HG02970 (cell line): ENCODE measurements around the gene PSMB8.

Experiments used
- ATAC-seq: cut with Tn5 transposase; IDR thresholded peaks from one replicate; pipeline ENCODE4 v1.9.1; 2021; ENCODE audit warnings: mild to moderate bottlenecking, moderate library complexity, moderate number of reproducible peaks; ENCODE audit not compliant: unreplicated experiment, low FRiP score

PSMB8 gene

GRCh38 chr6:32799740-32800139 lies 44.1 kb downstream of the PSMB8 start:
- ATAC-seq, result no peak

DNA sequence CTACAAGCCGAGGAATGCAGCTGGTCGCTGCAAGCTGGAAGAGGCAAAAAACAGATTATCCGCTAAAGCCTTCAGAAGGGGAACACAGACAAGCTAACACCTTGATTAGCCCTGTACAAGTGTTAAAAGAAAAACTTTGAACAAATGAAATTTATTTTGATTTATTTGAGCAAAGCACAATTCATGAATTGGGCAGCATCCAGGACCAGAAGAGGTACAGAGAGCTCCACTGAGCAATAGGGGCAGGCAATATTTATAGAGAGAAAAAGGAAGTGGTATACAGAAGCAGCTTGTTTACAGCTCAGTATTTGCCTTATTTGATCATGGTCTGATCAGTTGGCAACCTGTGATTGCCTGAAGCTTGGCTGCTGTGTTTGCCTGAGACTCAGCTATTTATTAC lies 44.7 kb downstream of the PSMB8 start:
- ATAC-seq, result no peak

DNA sequence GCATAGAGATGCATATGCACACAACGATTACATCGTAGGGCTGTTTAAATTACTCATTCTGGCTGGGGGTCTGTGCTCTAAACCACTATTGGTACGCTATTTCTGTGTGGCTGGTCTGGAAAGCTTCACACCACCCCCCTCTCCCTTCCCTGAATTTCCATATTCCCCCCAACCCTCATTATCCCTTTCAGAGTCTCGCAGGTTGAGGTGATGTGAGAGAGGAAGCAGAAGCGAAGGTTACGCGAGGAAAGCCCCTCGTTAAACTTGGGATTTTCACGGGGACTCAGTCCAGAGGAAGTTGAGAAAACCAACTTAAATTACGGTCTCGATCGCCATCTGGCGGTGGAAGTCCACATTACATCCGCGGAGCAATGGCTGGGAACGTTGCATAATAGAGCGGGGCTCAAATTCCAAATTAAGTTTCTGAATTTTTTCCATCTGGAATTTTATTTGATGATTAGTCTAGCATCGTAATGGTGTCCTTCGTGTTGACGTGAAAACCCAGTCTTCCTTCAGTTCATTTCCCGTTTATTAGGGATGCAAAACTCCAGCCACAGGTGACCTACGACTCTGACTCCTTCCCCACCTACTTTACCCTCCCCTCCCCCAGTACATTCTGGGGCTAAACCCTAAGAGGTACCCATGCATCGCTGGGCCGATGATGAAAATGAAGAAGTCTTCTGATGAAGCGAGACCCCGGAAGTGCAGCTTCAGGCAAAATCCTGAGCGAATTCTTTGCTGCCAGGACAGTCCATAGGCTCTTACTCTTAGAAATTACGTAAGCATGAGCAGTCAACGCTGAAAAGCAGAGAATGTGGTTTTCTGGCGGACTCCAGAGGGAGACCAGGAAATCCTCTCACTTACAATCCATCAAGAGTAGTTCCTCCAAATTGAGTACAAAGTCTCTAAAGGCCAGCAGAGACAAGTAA lies 46.7 kb downstream of the PSMB8 start:
- ATAC-seq, result peak; percentile 66

DNA sequence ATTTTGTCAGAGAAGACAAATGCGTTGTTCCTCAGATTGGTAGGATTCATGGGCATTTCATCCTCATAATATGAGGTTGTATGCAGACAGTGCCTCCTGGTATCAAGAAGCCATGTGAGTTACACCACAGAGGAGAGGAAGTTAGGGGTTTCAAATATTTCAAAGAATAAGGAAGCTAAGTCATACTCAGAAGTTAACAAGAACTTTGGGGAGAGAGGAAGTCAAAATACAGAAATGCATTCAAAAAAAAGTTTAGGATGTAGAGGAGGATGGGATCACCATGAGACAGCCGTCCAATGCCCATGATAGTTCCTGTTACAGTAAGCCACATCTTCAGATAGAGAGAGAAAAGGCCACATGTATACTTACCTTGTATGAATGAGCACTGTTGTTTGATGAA lies 49.3 kb downstream of the PSMB8 start:
- no peak for ATAC-seq

GRCh38 chr6:32792901-32793435 lies 50.9 kb downstream of the PSMB8 start:
- ATAC-seq, result no peak
